DMS53 (cell line): ENCODE data around the gene ATP4B.

Experiments used
- DNase-seq: peaks from one replicate; lab custom pipeline; 2025; lab: John Stamatoyannopoulos, UW

Gene ATP4B

GRCh38 chr13:113656003-113656588 is 1.9 kb downstream of the ATP4B start:
- DNase-seq = no peak

- DNase-seq = no peak
Measured at GRCh38 chr13:113655346-113656002, 2.5 kb downstream of the ATP4B start.

GRCh38 chr13:113654591-113655345 is 3.2 kb downstream of the ATP4B start:
- no peak for DNase-seq

GRCh38 chr13:113654175-113654560 is 3.8 kb downstream of the ATP4B start:
- DNase-seq = no peak

- DNase-seq = peak; percentile 63
Measured at GRCh38 chr13:113653264-113654174, 4.5 kb downstream of the ATP4B start.

GRCh38 chr13:113652404-113653263 is 5.4 kb downstream of the ATP4B start:
- no peak for DNase-seq

GRCh38 chr13:113651511-113652403 is 6.2 kb downstream of the ATP4B start:
- no peak for DNase-seq

GRCh38 chr13:113650731-113651148 is 7.3 kb downstream of the ATP4B start:
- no peak for DNase-seq

- DNase-seq = no peak
Measured at GRCh38 chr13:113650275-113650674, 7.7 kb downstream of the ATP4B start.

GRCh38 chr13:113649212-113649611 is 8.8 kb downstream of the ATP4B start:
- no peak for DNase-seq

GRCh38 chr13:113648216-113648610 is 9.8 kb downstream of the ATP4B start:
- no peak for DNase-seq

- DNase-seq = peak; percentile 89
Measured at GRCh38 chr13:113647351-113648215, 10.4 kb downstream of the ATP4B start.

- DNase-seq = peak; percentile 13
Measured at GRCh38 chr13:113646921-113647340, 11.1 kb downstream of the ATP4B start.

GRCh38 chr13:113646376-113646775 is 11.6 kb downstream of the ATP4B start:
- peak; percentile 39 for DNase-seq

- DNase-seq = no peak
Measured at GRCh38 chr13:113645329-113645728, 12.7 kb downstream of the ATP4B start.

GRCh38 chr13:113644800-113645199 is 13.2 kb downstream of the ATP4B start:
- DNase-seq = no peak

GRCh38 chr13:113643593-113643992 is 14.4 kb downstream of the ATP4B start:
- no peak for DNase-seq

- DNase-seq = no peak
Measured at GRCh38 chr13:113642563-113642962, 15.4 kb downstream of the ATP4B start.

GRCh38 chr13:113641426-113641825 is 16.6 kb downstream of the ATP4B start:
- DNase-seq = no peak
